H9 (cell line): Measurements from ENCODE around the gene SMIM12. TPM values are rescaled to one million over a fixed set of nuclear protein-coding genes. Genes with fewer than 3 reads are reported as not detected.

Source experiments
- DNase-seq: peaks from one replicate; pipeline ENCODE4 v3.0.0-alpha.2; 2017
- H2AFZ ChIP-seq: one replicate; pipeline ENCODE4 v1.6.1; 2013; ENCODE audit warnings: mild to moderate bottlenecking, low read length, control low read depth, moderate library complexity
- H2AK5ac ChIP-seq: 2 replicates; pipeline ENCODE4 v1.6.1; 2013; ENCODE audit warnings: low read length, control low read depth, mixed read lengths; ENCODE audit not compliant: insufficient read length
- H2BK120ac ChIP-seq: one replicate; pipeline ENCODE4 v1.6.1; 2013; ENCODE audit warnings: low read depth, mild to moderate bottlenecking, low read length, control low read depth, inconsistent platforms; ENCODE audit not compliant: poor library complexity, severe bottlenecking
- H2BK12ac ChIP-seq: 2 replicates; pipeline ENCODE4 v1.6.1; 2013; ENCODE audit warnings: low read length, control low read depth, mixed read lengths, low read depth; ENCODE audit not compliant: insufficient read length
- H2BK15ac ChIP-seq: 2 replicates; pipeline ENCODE4 v1.6.1; 2013; ENCODE audit warnings: low read depth, low read length, control low read depth
- H2BK20ac ChIP-seq: one replicate; pipeline ENCODE4 v1.6.1; 2013; ENCODE audit warnings: low read depth, mild to moderate bottlenecking, low read length, control low read depth, inconsistent platforms; ENCODE audit not compliant: poor library complexity, severe bottlenecking
- H2BK5ac ChIP-seq: 2 replicates; pipeline ENCODE4 v1.6.1; 2013; ENCODE audit warnings: low read length, control low read depth, mixed read lengths; ENCODE audit not compliant: insufficient read length
- H3K14ac ChIP-seq: 2 replicates; pipeline ENCODE4 v1.6.1; 2013; ENCODE audit warnings: low read length, control low read depth; ENCODE audit not compliant: insufficient read depth
- H3K18ac ChIP-seq: 2 replicates; pipeline ENCODE4 v1.6.1; 2013; ENCODE audit warnings: low read depth, mild to moderate bottlenecking, mixed read lengths, low read length, control low read depth; ENCODE audit not compliant: insufficient read length
- H3K23ac ChIP-seq: 2 replicates; pipeline ENCODE4 v1.6.1; 2013; ENCODE audit warnings: low read length, control low read depth, mixed read lengths, low read depth; ENCODE audit not compliant: insufficient read length
- H3K23me2 ChIP-seq: 2 replicates; pipeline ENCODE4 v1.6.1; 2013; ENCODE audit warnings: low read depth, mild to moderate bottlenecking, mixed read lengths, low read length, control low read depth; ENCODE audit not compliant: insufficient read length, poor library complexity, severe bottlenecking
- H3K27ac ChIP-seq: 2 replicates; pipeline ENCODE4 v1.5.1; 2013; ENCODE audit warnings: low read length, control low read depth, mixed read lengths, low read depth; ENCODE audit not compliant: insufficient read length
- H3K27me3 ChIP-seq: 2 replicates; pipeline ENCODE4 v1.6.1; 2013; ENCODE audit warnings: low read length, control low read depth, inconsistent platforms; ENCODE audit not compliant: insufficient read depth
- H3K4ac ChIP-seq: 2 replicates; pipeline ENCODE4 v1.6.1; 2013; ENCODE audit warnings: low read depth, mild to moderate bottlenecking, control low read depth, inconsistent platforms, low read length, moderate library complexity
- H3K4me1 ChIP-seq: 2 replicates; pipeline ENCODE4 v1.6.1; 2013; ENCODE audit warnings: low read length, control low read depth, inconsistent platforms; ENCODE audit not compliant: insufficient read depth
- H3K4me2 ChIP-seq: 2 replicates; pipeline ENCODE4 v1.6.1; 2013; ENCODE audit warnings: low read length, control low read depth, mixed read lengths; ENCODE audit not compliant: insufficient read length, insufficient read depth
- H3K56ac ChIP-seq: 2 replicates; pipeline ENCODE4 v1.6.1; 2013; ENCODE audit warnings: low read depth, mild to moderate bottlenecking, mixed read lengths, low read length, control low read depth; ENCODE audit not compliant: insufficient read length
- H3K79me1 ChIP-seq: 2 replicates; pipeline ENCODE4 v1.6.1; 2013; ENCODE audit warnings: low read depth, mild to moderate bottlenecking, moderate library complexity, low read length, control low read depth, inconsistent platforms; ENCODE audit not compliant: insufficient read depth, poor library complexity, severe bottlenecking
- H3K79me2 ChIP-seq: 2 replicates; pipeline ENCODE4 v1.6.1; 2013; ENCODE audit warnings: low read length, control low read depth, inconsistent platforms; ENCODE audit not compliant: insufficient read depth
- H3K9ac ChIP-seq: 2 replicates; pipeline ENCODE4 v1.6.1; 2013; ENCODE audit warnings: low read length, control low read depth, mixed read lengths; ENCODE audit not compliant: insufficient read length; ENCODE audit errors: extremely low read depth
- H3K9me3 ChIP-seq: one replicate; pipeline ENCODE4 v1.6.1; 2013; ENCODE audit warnings: low read depth, low read length, inconsistent platforms; ENCODE audit not compliant: control insufficient read depth
- H3T11ph ChIP-seq: one replicate; pipeline ENCODE4 v1.6.1; 2013; ENCODE audit warnings: mild to moderate bottlenecking, low read length, control low read depth, inconsistent platforms
- H4K20me1 ChIP-seq: one replicate; pipeline ENCODE4 v1.6.1; 2013; ENCODE audit not compliant: control insufficient read depth, insufficient read length, insufficient read depth
- H4K5ac ChIP-seq: 2 replicates; pipeline ENCODE4 v1.6.1; 2013; ENCODE audit warnings: low read depth, mild to moderate bottlenecking, mixed read lengths, low read length, control low read depth; ENCODE audit not compliant: insufficient read length
- H4K8ac ChIP-seq: replicated peaks from 2 replicates; pipeline ENCODE4 v1.6.1; 2013; ENCODE audit warnings: low read length, control low read depth, mixed read lengths, low read depth; ENCODE audit not compliant: insufficient read length
- H4K91ac ChIP-seq: 2 replicates; pipeline ENCODE4 v1.6.1; 2013; ENCODE audit warnings: low read depth, mild to moderate bottlenecking, moderate library complexity, mixed read lengths, low read length, control low read depth; ENCODE audit not compliant: insufficient read length
- H3K27ac Mint-ChIP-seq, 3 experiments: 2 replicates in 2 of 3; 3 replicates in 1 of 3; pipeline ENCODE4 v1.8.0; 2020 to 2021; ENCODE audit warnings: mixed read lengths in 3 of 3, mild to moderate bottlenecking in 1 of 3, moderate library complexity in 1 of 3
- H3K27me3 Mint-ChIP-seq: 2 replicates; pipeline ENCODE4 v1.8.0; 2021; ENCODE audit warnings: low read depth, mild to moderate bottlenecking, moderate library complexity, mixed read lengths
- H3K36me3 Mint-ChIP-seq, 3 experiments: 2 replicates in 2 of 3; 3 replicates in 1 of 3; pipeline ENCODE4 v1.8.0; 2020 to 2021; ENCODE audit warnings: low read depth in 3 of 3, mixed read lengths in 3 of 3; ENCODE audit not compliant: insufficient read depth in 1 of 3
- H3K4me1 Mint-ChIP-seq, 2 experiments: 2 replicates each; pipeline ENCODE4 v1.8.0; 2020; ENCODE audit warnings: mixed read lengths in 2 of 2
- H3K4me3 Mint-ChIP-seq, 2 experiments: 2 replicates in 1 of 2; 3 replicates in 1 of 2; pipeline ENCODE4 v1.8.0; 2020 to 2021; ENCODE audit warnings: mild to moderate bottlenecking in 2 of 2, mixed read lengths in 2 of 2, moderate library complexity in 1 of 2
- H3K9me3 Mint-ChIP-seq, 2 experiments: 2 replicates in 1 of 2; 3 replicates in 1 of 2; pipeline ENCODE4 v1.8.0; 2020; ENCODE audit warnings: mild to moderate bottlenecking in 2 of 2, mixed read lengths in 2 of 2, moderate library complexity in 1 of 2
- CTCF ChIP-seq: fragments of 200-600 bp; sonication (generic); conservative IDR thresholded peaks from 3 replicates; pipeline ENCODE4 v1.8.0; 2021; ENCODE audit warnings: antibody characterized with exemption, mild to moderate bottlenecking
- WGBS: extraction: QIAGEN DNeasy Blood & Tissue Kit; methylation state at CpG from one replicate; pipeline ENCODE4 v1.1.7; 2013; ENCODE audit warnings: missing lambda C conversion rate, low lambda C conversion rate, mixed read lengths; ENCODE audit not compliant: insufficient read length; ENCODE audit errors: extremely low coverage; 5-methylcytosine and 5-hydroxymethylcytosine counted together
- total RNA-seq: library from RNA; stranded (reverse); gene quantifications from 2 replicates; pipeline ENCODE4 v1.2.1, GENCODE V29; 2021

Gene SMIM12
- total RNA-seq, 1 experiment from 2014 or later = 40.9 TPM

GRCh38 chr1:34806396-34806795 lies 53.2 kb downstream of the SMIM12 start:
- no CpG with 5 or more reads among the region's 3 CpGs for WGBS
- H3K4me3 Mint-ChIP-seq = no peak overlapping the region
- Histone ChIP-seq H3K18ac (no peak overlapping the region), H2BK5ac (no peak overlapping the region), H4K8ac (no peak overlapping the region), H2BK120ac (no peak overlapping the region), H3K9ac (no peak overlapping the region), H3K4me1 (no peaks in the 10 kb centered on the region), H2BK12ac (no peak overlapping the region), H4K91ac (no peak overlapping the region), H3K9me3 (no peaks in the 10 kb centered on the region), H2BK15ac (no peak overlapping the region), H3K79me1 (no peaks in the 10 kb centered on the region), H3K4ac (no peak overlapping the region), H3T11ph (no peak overlapping the region), H3K4me2 (no peak overlapping the region), H3K27me3 (no peaks in the 10 kb centered on the region), H3K27ac (no peak overlapping the region), H3K14ac (no peak overlapping the region), H4K20me1 (no peaks in the 10 kb centered on the region), H2BK20ac (no peak overlapping the region), H4K5ac (no peak overlapping the region), H3K23ac (no peak overlapping the region), H2AK5ac (no peak overlapping the region), H3K23me2 (no peaks in the 10 kb centered on the region), H3K56ac (no peak overlapping the region), H2AFZ (no peak overlapping the region), H3K79me2 (no peaks in the 10 kb centered on the region)
- peaks cover 0 to 3% of the 10 kb centered on the region in 2 experiments; a peak in 3 of 5 replicates for H3K9me3 Mint-ChIP-seq
- H3K4me1 Mint-ChIP-seq = no peaks in the 10 kb centered on the region
- H3K27ac Mint-ChIP-seq = no peak overlapping the region
- DNase-seq = no peak
- H3K36me3 Mint-ChIP-seq = no peaks in the 10 kb centered on the region
- H3K27me3 Mint-ChIP-seq = peaks cover 8% of the 10 kb centered on the region
- TF ChIP-seq CTCF = no peak
